IPS-18c (cell line): ENCODE results near the gene ADAMTS3.

Experiments
- H3K4me3 ChIP-seq: 2 replicates; pipeline ENCODE4 v1.7.0; 2013; ENCODE audit warnings: low read depth, mild to moderate bottlenecking, low read length, moderate library complexity; ENCODE audit not compliant: insufficient read depth
- H3K9me3 ChIP-seq: one replicate; pipeline ENCODE4 v1.6.1; 2013; ENCODE audit warnings: mild to moderate bottlenecking, low read length, moderate library complexity; ENCODE audit not compliant: control insufficient read depth, insufficient read depth

Gene ADAMTS3

GRCh38 chr4:72301759-72302158 is 267.3 kb downstream of the ADAMTS3 start:
- no peaks in the 10 kb centered on the region for H3K9me3 ChIP-seq
- no peak overlapping the region for H3K4me3 ChIP-seq

GRCh38 chr4:72300126-72300525 is 268.9 kb downstream of the ADAMTS3 start:
- Histone ChIP-seq H3K9me3 (no peaks in the 10 kb centered on the region), H3K4me3 (no peak overlapping the region)

- H3K9me3 ChIP-seq, result no peaks in the 10 kb centered on the region
- no peak overlapping the region for H3K4me3 ChIP-seq
Observed at GRCh38 chr4:72295966-72296557, 273.0 kb downstream of the ADAMTS3 start.

GRCh38 chr4:72290737-72291136 is 278.3 kb downstream of the ADAMTS3 start:
- no peaks in the 10 kb centered on the region for H3K9me3 ChIP-seq
- H3K4me3 ChIP-seq, result no peak overlapping the region

- H3K4me3 ChIP-seq, result no peak overlapping the region
Observed at GRCh38 chr4:72286910-72287309, 282.1 kb downstream of the ADAMTS3 start.

GRCh38 chr4:72286185-72286584 is 282.8 kb downstream of the ADAMTS3 start:
- H3K9me3 ChIP-seq, result no peaks in the 10 kb centered on the region
- H3K4me3 ChIP-seq, result no peak overlapping the region

More at GRCh38 chr4:72286910-72287309, 282.1 kb downstream of the ADAMTS3 start:
- no peaks in the 10 kb centered on the region for H3K9me3 ChIP-seq

GRCh38 chr4:72283357-72283756 is 285.7 kb downstream of the ADAMTS3 start:
- Histone ChIP-seq H3K9me3 (no peaks in the 10 kb centered on the region), H3K4me3 (no peak overlapping the region)

- no peak overlapping the region for H3K4me3 ChIP-seq
Observed at GRCh38 chr4:72280252-72280651, 288.8 kb downstream of the ADAMTS3 start.

GRCh38 chr4:72275381-72275780 is 293.6 kb downstream of the ADAMTS3 start:
- H3K9me3 ChIP-seq, result no peaks in the 10 kb centered on the region

More at GRCh38 chr4:72280252-72280651, 288.8 kb downstream of the ADAMTS3 start:
- no peaks in the 10 kb centered on the region for H3K9me3 ChIP-seq

GRCh38 chr4:72274251-72274650 is 294.8 kb downstream of the ADAMTS3 start:
- no peak overlapping the region for H3K4me3 ChIP-seq
- H3K9me3 ChIP-seq, result no peaks in the 10 kb centered on the region

More at GRCh38 chr4:72275381-72275780, 293.6 kb downstream of the ADAMTS3 start:
- H3K4me3 ChIP-seq, result no peak overlapping the region

- Histone ChIP-seq H3K9me3 (no peaks in the 10 kb centered on the region), H3K4me3 (no peak overlapping the region; the same call in 1 of the 2 replicates)
Observed at GRCh38 chr4:72255269-72255668, 313.8 kb downstream of the ADAMTS3 start.

- Histone ChIP-seq H3K9me3 (no peaks in the 10 kb centered on the region), H3K4me3 (no peak overlapping the region)
Observed at GRCh38 chr4:72243641-72244040, 325.4 kb downstream of the ADAMTS3 start.

- Histone ChIP-seq H3K4me3 (no peak overlapping the region), H3K9me3 (peaks cover 6% of the 10 kb centered on the region)
Observed at GRCh38 chr4:72239487-72240116, 329.4 kb downstream of the ADAMTS3 start.
